ENCODE results near the gene KLHL29. TPM values are rescaled to one million over a fixed set of nuclear protein-coding genes. Genes with fewer than 3 reads are reported as not detected.

The KLHL29 gene
- total and polyA plus RNA-seq, 2 donors (not counting 3 experiments of a cell fraction or from before 2014, with no cell fraction given) = 4.6 to 12.7 TPM

- H4K20me1 ChIP-seq (replicated peaks; ENCODE audit: control insufficient read depth, extremely low read depth, insufficient read depth, low read length) = no peaks in the 10 kb centered on the region
- intact Hi-C loops (cut with micrococcal nuclease) (no loop called here), dilution Hi-C loops (cut with MboI; ENCODE audit: extremely low pct_ligation_motif_present, low sequenced_read_pairs) (no loop called here)
- CTCF ChIA-PET = no interaction called here
- BruUV-seq (replicated peaks) = no TSS peak
- DNase-seq (ENCODE audit: low read depth, low spot score) (no peak), FAIRE-seq (no peak)
- no peak overlapping the region for H2AFZ ChIP-seq (ENCODE audit: low read depth, low read length)
- no peaks in the 10 kb centered on the region for H3K9me3 ChIP-seq (replicated peaks; ENCODE audit: control insufficient read depth, insufficient read depth, low read length)
- H3K27ac ChIP-seq (ENCODE audit: insufficient read depth, low read depth, low read length) = no peak overlapping the region
- H3K9ac ChIP-seq (replicated peaks; ENCODE audit: extremely low read depth, insufficient read depth, low read length) = no peak overlapping the region
- H3K4me2 ChIP-seq (ENCODE audit: insufficient read depth, low read length) = no peak overlapping the region
- no peaks in the 10 kb centered on the region for H3K4me1 ChIP-seq (ENCODE audit: control insufficient read depth, extremely low read depth, insufficient read depth, low read length)
- no peaks in the 10 kb centered on the region for H3K9me1 ChIP-seq (replicated peaks; ENCODE audit: control insufficient read depth, extremely low read depth, insufficient read depth, low read length)
- H3K27me3 ChIP-seq (ENCODE audit: control insufficient read depth in 2 of 2, insufficient read depth in 2 of 2, low read length in 2 of 2) = no peaks in the 10 kb centered on the region
- POLR2A ChIA-PET = no interaction called here
- no peak overlapping the region for H3K4me3 ChIP-seq (replicated peaks in 1 of 3; ENCODE audit: insufficient read depth in 1 of 3, low read depth in 1 of 3, low read length in 3 of 3)
- TF ChIP-seq MYC (IDR thresholded peaks at IDR 0.05; ENCODE audit: low read depth, low read length) (no peak), JUN (IDR thresholded peaks at IDR 0.05; ENCODE audit: borderline replicate concordance, insufficient read depth, insufficient read length, low read depth) (no peak), MAX (IDR thresholded peaks at IDR 0.05; ENCODE audit: insufficient read depth, insufficient read length) (no peak), FOS (IDR thresholded peaks at IDR 0.05; ENCODE audit: borderline replicate concordance, insufficient read depth, low read length) (no peak), POLR2AphosphoS5 (IDR thresholded peaks at IDR 0.05; ENCODE audit: insufficient read depth, low read depth, low read length) (no peak), GATA2 (IDR thresholded peaks at IDR 0.05; ENCODE audit: insufficient read depth, insufficient read length, low read depth, low read length) (no peak), EZH2 (IDR thresholded peaks at IDR 0.05; ENCODE audit: borderline replicate concordance, low read depth, low read length, severe bottlenecking) (no peak), POLR2A (IDR thresholded peaks at IDR 0.05; ENCODE audit: low read depth, low read length) (no peak)
- TF ChIP-seq, protein P1, sequence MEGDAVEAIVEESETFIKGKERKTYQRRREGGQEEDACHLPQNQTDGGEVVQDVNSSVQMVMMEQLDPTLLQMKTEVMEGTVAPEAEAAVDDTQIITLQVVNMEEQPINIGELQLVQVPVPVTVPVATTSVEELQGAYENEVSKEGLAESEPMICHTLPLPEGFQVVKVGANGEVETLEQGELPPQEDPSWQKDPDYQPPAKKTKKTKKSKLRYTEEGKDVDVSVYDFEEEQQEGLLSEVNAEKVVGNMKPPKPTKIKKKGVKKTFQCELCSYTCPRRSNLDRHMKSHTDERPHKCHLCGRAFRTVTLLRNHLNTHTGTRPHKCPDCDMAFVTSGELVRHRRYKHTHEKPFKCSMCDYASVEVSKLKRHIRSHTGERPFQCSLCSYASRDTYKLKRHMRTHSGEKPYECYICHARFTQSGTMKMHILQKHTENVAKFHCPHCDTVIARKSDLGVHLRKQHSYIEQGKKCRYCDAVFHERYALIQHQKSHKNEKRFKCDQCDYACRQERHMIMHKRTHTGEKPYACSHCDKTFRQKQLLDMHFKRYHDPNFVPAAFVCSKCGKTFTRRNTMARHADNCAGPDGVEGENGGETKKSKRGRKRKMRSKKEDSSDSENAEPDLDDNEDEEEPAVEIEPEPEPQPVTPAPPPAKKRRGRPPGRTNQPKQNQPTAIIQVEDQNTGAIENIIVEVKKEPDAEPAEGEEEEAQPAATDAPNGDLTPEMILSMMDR (IDR thresholded peaks at IDR 0.05; ENCODE audit: extremely low read depth in 1 of 2, insufficient read depth in 1 of 2, low read depth in 1 of 2, low read length in 2 of 2) = no peak
- H3K36me3 ChIP-seq (ENCODE audit: control insufficient read depth in 2 of 2, extremely low read depth in 1 of 2, insufficient read depth in 2 of 2, low read length in 2 of 2) = no peaks in the 10 kb centered on the region
- no peaks in the 10 kb centered on the region for H3K79me2 ChIP-seq (ENCODE audit: control insufficient read depth, insufficient read depth, low read length)
Measured at GRCh38 chr2:23687214-23687613, 302.2 kb downstream of the KLHL29 start.

Data from endothelial cell of umbilical vein (primary cell).